Lower leg skin (tissue), 4 donors: ENCODE data around the gene POLR3GL. TPM values are rescaled to one million over a fixed set of nuclear protein-coding genes. Genes with fewer than 3 reads are reported as not detected.

Experiments used
- DNase-seq, 2 donors: peaks; one replicate each; pipeline ENCODE4 v3.0.0-alpha.2; 2019; ENCODE audit warnings: low spot score in 2 of 2
- H3K4me3 ChIP-seq: fragments of 200-600 bp; sonication (generic); 2 replicates; pipeline ENCODE4 v1.5.1; 2017; ENCODE audit warnings: mild to moderate bottlenecking, low read depth; ENCODE audit not compliant: poor library complexity, severe bottlenecking
- POLR2A ChIP-seq, 2 donors: fragments of 450-650 bp; IDR thresholded peaks; one replicate each; pipeline ENCODE4 v1.6.1; 2016 to 2017; ENCODE audit warnings: antibody characterized with exemption in 2 of 2, mild to moderate bottlenecking in 1 of 2, moderate library complexity in 1 of 2
- WGBS, 2 donors: methylation state at CpG; one replicate each; pipeline ENCODE4 v1.1.5; 2018; 5-methylcytosine and 5-hydroxymethylcytosine counted together
- intact Hi-C: fragments of 100-400 bp; cut with DNase I; formaldehyde crosslinking; loops from one replicate; pipeline ENCODE4 v1.15.0; 2023; ENCODE audit warnings: low total_unique reads
- total RNA-seq, 4 donors: library from RNA; depleted of rRNA; stranded (reverse); fragments of >200 nt; gene quantifications; one replicate each; pipeline ENCODE4 v1.1.0, GENCODE V29; 2016
- TF ChIP-seq, protein P1 (sequence below), 3 donors: fragments of 450-650 bp; IDR thresholded peaks; one replicate each; pipeline ENCODE4 v1.5.1; 2016; ENCODE audit warnings: antibody characterized with exemption in 3 of 3, mild to moderate bottlenecking in 3 of 3, moderate library complexity in 2 of 3

POLR3GL gene
- total RNA-seq, 4 donors from 2014 or later = 10.6 to 15.3 (median 14.2) TPM

DNA sequence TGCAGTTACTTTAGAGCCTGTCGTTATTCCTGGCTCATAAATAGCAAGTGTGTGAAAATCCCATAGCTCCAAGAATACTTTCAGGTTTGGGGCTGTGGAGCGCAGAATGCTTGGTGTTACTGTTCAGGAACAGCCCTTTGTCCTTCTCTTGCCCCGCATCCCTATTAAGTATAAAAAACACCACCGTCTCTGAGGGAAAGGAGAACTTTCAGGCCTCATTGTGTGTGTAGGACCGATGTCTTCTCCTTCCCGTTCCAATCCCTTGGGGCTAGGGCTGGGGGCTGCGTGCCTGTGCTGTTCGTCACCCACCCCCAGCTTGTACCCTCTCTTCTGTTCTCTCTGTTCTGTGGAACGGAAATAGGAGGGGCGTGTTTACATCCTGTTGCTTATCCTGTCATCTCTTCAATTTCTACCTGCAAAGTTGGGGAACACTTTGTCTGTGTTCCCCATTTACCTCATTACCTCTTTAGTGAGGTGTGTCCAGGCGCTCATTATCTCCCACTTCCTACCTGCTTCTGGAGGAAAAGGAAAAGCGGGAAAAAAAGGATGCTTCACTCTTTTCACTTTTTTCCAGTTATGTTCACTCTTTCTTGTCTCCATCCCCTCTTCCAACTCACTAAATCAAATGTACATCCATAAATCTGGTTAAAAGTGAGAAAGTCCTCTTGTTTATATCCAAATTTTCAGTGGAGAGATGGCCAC is 32.7 kb downstream of the POLR3GL start:
- intact Hi-C loops = no loop called here
- peak in 1 of 2 donors; percentile 18 for TF ChIP-seq POLR2A (IDR thresholded peaks at IDR 0.05)
- TF ChIP-seq, protein P1, sequence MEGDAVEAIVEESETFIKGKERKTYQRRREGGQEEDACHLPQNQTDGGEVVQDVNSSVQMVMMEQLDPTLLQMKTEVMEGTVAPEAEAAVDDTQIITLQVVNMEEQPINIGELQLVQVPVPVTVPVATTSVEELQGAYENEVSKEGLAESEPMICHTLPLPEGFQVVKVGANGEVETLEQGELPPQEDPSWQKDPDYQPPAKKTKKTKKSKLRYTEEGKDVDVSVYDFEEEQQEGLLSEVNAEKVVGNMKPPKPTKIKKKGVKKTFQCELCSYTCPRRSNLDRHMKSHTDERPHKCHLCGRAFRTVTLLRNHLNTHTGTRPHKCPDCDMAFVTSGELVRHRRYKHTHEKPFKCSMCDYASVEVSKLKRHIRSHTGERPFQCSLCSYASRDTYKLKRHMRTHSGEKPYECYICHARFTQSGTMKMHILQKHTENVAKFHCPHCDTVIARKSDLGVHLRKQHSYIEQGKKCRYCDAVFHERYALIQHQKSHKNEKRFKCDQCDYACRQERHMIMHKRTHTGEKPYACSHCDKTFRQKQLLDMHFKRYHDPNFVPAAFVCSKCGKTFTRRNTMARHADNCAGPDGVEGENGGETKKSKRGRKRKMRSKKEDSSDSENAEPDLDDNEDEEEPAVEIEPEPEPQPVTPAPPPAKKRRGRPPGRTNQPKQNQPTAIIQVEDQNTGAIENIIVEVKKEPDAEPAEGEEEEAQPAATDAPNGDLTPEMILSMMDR (IDR thresholded peaks at IDR 0.05) = no peak
- peak overlapping the region; percentile 37 for H3K4me3 ChIP-seq
- peak in 1 of 2 donors; percentile 94 for DNase-seq
- 4 to 7% methylated on average over 12 of the region's 12 CpGs for WGBS, 2 donors

DNA sequence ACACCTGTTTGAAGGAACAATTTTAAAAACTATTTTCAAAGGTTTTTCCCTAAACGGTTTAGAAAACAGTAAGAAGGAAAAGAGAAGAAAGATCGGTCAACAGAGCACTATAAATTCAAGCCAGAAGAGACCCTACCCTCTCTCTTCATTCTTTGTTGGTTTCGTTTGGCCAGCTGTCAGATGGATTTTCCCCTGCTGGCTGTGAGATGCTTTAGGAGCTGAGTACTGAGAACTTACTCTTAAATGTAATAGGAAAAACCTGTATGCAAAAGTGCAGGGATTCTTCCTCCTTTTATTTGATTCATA is 33.2 kb downstream of the POLR3GL start:
- WGBS, 2 donors = 4 to 5% methylated on average over 3 of the region's 3 CpGs
- H3K4me3 ChIP-seq = no peak overlapping the region
- intact Hi-C loops = no loop called here
- TF ChIP-seq, protein P1 (IDR thresholded peaks at IDR 0.05) = no peak
- TF ChIP-seq POLR2A (IDR thresholded peaks at IDR 0.05) = no peak
- peak in 1 of 2 donors; percentile 67 for DNase-seq

DNA sequence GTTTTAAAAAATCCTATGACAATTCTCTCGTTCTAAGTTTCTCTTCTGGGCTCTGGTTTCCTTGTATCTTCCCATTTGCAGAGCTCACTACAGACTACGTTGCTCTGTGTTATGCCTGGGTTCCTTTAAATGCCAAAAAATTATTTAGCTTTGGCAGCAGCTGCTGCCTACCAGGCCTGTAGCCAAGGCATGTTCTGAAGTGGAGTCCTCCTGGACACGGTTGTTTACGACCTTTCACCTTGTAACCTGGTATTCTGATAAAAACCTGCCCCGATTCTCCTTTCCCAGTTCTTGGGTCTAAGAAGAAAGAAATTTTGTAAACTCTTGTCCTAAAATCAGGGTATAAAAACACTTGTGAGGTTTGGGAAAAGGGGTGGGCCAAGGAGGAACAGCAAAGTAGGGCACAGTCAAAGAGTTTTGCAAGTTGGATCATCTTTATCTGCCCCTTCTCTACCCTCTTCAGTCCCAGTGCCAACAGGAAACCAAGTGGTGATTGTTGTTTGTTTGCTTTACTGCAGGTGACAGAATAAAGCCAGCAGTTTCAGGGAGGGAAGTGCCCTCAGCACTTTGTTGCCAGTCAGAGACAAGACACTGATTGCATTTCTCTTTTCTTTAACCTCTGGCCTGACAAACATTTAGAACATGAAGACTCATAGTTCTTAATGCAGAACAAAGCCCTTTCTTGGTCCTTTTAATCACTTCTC is 35.0 kb downstream of the POLR3GL start:
- intact Hi-C loops = no loop called here
- 8 to 9% methylated on average over 5 of the region's 5 CpGs for WGBS, 2 donors
- H3K4me3 ChIP-seq = no peak overlapping the region
- TF ChIP-seq POLR2A (IDR thresholded peaks at IDR 0.05) = no peak
- TF ChIP-seq, protein P1 (IDR thresholded peaks at IDR 0.05) = no peak
- peak in 1 of 2 donors; percentile 58 for DNase-seq

DNA sequence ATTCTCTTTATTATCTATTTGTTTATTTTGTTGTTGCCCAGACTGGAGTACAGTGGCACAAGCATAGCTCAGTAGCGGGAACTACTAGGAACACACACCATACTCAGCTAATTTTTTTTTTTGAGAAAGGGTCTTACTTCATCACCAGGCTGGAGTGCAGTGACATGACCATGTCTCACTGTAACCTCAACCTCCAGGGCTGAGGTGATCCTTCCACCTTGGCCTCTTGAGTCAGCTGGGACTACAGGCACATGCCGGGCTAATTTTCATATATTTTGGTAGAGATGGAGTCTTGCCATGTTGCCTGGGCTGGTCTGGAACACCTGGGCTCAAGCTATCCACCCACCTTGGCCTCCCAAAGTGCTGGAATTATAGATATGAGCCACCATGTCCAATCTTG is 37.2 kb downstream of the POLR3GL start:
- intact Hi-C loops = no loop called here
- no peak for TF ChIP-seq POLR2A (IDR thresholded peaks at IDR 0.05)
- TF ChIP-seq, protein P1 (IDR thresholded peaks at IDR 0.05) = no peak
- WGBS, 2 donors = 68 to 70% methylated on average over 2 of the region's 2 CpGs
- H3K4me3 ChIP-seq = no peak overlapping the region
- DNase-seq = peak; percentile 17 to 83

DNA sequence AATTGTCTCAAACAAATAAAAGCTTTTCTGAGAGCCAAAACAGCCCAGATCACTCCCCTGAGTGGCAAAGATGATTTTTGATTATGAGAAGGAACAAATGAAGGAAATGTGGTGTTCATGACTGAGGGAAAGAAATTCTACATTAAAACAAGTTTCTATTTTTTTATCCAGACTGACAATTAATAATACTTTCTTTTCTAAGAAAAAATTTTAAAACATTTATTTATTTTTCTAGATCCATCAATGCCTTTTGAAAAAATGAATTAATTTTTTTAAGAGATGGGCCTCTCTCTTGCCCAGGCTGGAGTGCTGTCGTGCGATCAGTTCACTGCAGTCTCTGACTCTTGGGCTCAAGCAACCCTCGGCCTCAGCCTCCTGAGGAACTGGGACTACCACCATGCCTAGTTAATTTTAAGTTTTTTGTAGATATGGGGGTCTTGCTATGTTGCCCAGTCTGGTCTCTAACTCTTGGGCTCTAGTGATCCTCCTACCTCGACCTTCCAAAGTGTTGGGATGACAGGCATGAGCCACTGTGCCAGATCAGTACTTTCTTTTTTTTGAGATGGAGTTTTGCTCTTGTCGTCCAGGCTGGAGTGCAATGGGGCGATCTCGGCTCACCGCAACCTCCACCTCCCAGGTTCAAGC is 43.1 kb downstream of the POLR3GL start:
- WGBS, 2 donors = 83 to 86% methylated on average over 8 of the region's 8 CpGs
- DNase-seq = no peak
- H3K4me3 ChIP-seq = no peak overlapping the region
- intact Hi-C loops = loop anchor here (2.0 kb wide), 1 partner anchor 29 kb away; no protein-coding TSS in a partner anchor
- no peak for TF ChIP-seq POLR2A (IDR thresholded peaks at IDR 0.05)
- TF ChIP-seq, protein P1 (IDR thresholded peaks at IDR 0.05) = peak in 1 of 3 donors; percentile 2
